Activated CD8-positive, alpha-beta T cell treated with anti-CD3 and anti-CD28 coated beads for 36 hours (primary cell): ENCODE data around the gene TAS2R38. TPM values are rescaled to one million over a fixed set of nuclear protein-coding genes. Genes with fewer than 3 reads are reported as not detected.

Experiments used
- ATAC-seq: fragments of 200-7000 bp; cut with Tn5 transposase; one replicate; pipeline ENCODE4 v1.10.0; 2021; ENCODE audit warnings: mild to moderate bottlenecking, moderate library complexity
- CTCF ChIA-PET: fragments of 350-600 bp; sonication (Branson Sonifier 250); formaldehyde crosslinking; loops from one replicate; lab custom pipeline; 2021; ENCODE audit warnings: antibody characterized with exemption; lab: Charles Lee
- POLR2A ChIA-PET: fragments of 350-600 bp; sonication (Branson Sonifier 250); formaldehyde crosslinking; loops from one replicate; lab custom pipeline; 2021; ENCODE audit warnings: antibody characterized with exemption; lab: Charles Lee
- DNase-seq: peaks from one replicate; pipeline ENCODE4 v3.0.0-alpha.2; 2020
- H3K27ac Mint-ChIP-seq: one replicate; pipeline ENCODE4 v1.8.0; 2021; ENCODE audit warnings: mild to moderate bottlenecking, mixed read lengths
- H3K27me3 Mint-ChIP-seq: one replicate; pipeline ENCODE4 v1.8.0; 2021; ENCODE audit warnings: mixed read lengths
- H3K36me3 Mint-ChIP-seq: one replicate; pipeline ENCODE4 v1.8.0; 2021; ENCODE audit warnings: low read depth, mixed read lengths
- H3K4me1 Mint-ChIP-seq: one replicate; pipeline ENCODE4 v1.8.0; 2021; ENCODE audit warnings: low read depth, mixed read lengths
- H3K4me3 Mint-ChIP-seq: one replicate; pipeline ENCODE4 v1.8.0; 2021; ENCODE audit warnings: mild to moderate bottlenecking, moderate library complexity, mixed read lengths
- H3K9me3 Mint-ChIP-seq: one replicate; pipeline ENCODE4 v1.8.0; 2021; ENCODE audit warnings: mixed read lengths
- intact Hi-C: fragments of 100-400 bp; cut with micrococcal nuclease; formaldehyde crosslinking; loops from one replicate; pipeline ENCODE4 v1.10.0; 2022
- total RNA-seq, 2 experiments: library from RNA; stranded (reverse); gene quantifications; one replicate each; pipeline ENCODE4 v1.2.3, GENCODE V29; 2021
- TF ChIP-seq, protein P1 (sequence below): fragments of 200-600 bp; IDR thresholded peaks from one replicate; pipeline ENCODE4 v1.8.0; 2022; ENCODE audit warnings: antibody characterized with exemption, mild to moderate bottlenecking

TAS2R38 gene
- total RNA-seq, 2 experiments from 2014 or later, result not detected

DNA sequence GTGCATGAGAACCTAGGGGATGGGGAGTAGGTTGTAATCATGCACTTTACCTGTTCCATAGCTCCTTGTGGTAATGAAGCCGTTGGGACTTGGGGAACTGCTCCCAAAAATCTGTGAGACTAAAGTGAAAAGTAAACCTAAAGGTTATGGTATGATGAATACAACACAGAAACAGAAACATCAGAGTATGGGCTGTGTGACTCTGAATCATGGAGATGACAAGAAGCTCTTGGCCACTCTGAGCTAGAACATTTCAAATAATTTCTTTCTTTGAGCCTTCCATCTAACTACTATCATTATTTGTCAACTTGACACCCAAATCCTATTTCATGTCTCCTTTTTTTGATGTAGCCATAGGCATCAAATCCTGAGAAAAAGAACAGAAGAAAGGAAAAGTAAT lies 29.7 kb downstream of the TAS2R38 start:
- no peak for ATAC-seq
- no peak for DNase-seq
- Mint-ChIP-seq H3K27ac (no peak overlapping the region), H3K4me3 (no peak overlapping the region), H3K36me3 (no peaks in the 10 kb centered on the region), H3K9me3 (peaks cover 23% of the 10 kb centered on the region), H3K27me3 (peaks cover 1% of the 10 kb centered on the region), H3K4me1 (peaks cover 3% of the 10 kb centered on the region)
- ChIA-PET CTCF (no interaction called here), POLR2A (interaction anchor here (0.7 kb wide), 1 partner anchor 1007 kb away, joined by 3 read pairs; no protein-coding TSS in a partner anchor)
- intact Hi-C loops, result no loop called here
- TF ChIP-seq, protein P1, sequence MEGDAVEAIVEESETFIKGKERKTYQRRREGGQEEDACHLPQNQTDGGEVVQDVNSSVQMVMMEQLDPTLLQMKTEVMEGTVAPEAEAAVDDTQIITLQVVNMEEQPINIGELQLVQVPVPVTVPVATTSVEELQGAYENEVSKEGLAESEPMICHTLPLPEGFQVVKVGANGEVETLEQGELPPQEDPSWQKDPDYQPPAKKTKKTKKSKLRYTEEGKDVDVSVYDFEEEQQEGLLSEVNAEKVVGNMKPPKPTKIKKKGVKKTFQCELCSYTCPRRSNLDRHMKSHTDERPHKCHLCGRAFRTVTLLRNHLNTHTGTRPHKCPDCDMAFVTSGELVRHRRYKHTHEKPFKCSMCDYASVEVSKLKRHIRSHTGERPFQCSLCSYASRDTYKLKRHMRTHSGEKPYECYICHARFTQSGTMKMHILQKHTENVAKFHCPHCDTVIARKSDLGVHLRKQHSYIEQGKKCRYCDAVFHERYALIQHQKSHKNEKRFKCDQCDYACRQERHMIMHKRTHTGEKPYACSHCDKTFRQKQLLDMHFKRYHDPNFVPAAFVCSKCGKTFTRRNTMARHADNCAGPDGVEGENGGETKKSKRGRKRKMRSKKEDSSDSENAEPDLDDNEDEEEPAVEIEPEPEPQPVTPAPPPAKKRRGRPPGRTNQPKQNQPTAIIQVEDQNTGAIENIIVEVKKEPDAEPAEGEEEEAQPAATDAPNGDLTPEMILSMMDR, result no peak

DNA sequence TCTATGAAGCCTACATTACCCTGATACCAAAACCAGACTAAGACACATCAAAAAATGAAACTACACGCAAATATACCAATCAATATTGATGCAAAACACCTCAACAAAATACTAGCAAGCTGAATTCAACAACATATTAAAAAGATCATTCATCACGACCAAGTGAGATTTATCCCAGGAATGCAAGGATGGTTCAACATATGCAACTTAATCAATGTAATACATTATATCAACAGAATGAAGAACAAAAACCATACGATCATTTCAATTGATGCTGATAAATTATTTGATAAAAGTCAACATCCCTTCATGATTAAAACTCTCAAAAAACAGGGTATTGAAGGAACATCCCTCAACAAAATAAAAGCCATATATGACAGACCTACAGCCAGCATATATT lies 32.5 kb downstream of the TAS2R38 start:
- TF ChIP-seq, protein P1, result no peak

DNA sequence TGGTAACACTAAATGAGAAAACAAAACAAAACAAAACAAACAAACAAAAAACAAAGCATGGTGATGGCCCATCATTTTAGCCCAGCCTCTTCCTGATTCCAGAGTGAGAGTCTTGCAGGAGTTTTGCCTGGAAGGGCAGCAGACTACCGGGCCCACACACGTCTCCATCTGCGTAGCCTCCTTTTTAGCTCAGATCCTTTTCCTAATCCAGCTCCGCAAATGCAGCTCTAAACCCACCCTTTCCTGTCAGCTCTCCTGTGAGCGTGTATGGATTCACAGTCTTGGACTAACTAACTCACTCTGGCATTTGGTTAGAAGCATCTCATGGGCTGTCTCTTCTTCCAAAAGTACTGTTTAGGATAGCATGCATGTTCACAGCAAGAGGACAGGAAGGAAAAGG lies 43.4 kb downstream of the TAS2R38 start:
- POLR2A ChIA-PET, result no interaction called here
- DNase-seq (no peak), ATAC-seq (no peak)
- H3K9me3 Mint-ChIP-seq, result peaks cover 4% of the 10 kb centered on the region
- intact Hi-C loops, result no loop called here
- H3K4me3 Mint-ChIP-seq, result no peak overlapping the region
- H3K27ac Mint-ChIP-seq, result no peak overlapping the region
- peaks cover 4% of the 10 kb centered on the region for H3K27me3 Mint-ChIP-seq
- H3K36me3 Mint-ChIP-seq, result no peaks in the 10 kb centered on the region
- H3K4me1 Mint-ChIP-seq, result no peaks in the 10 kb centered on the region
- CTCF ChIA-PET, result no interaction called here
- TF ChIP-seq, protein P1, result no peak

More for the DNA sequence above, 32.5 kb downstream of the TAS2R38 start:
- ChIA-PET POLR2A (no interaction called here), CTCF (no interaction called here)
- Mint-ChIP-seq H3K4me3 (no peak overlapping the region), H3K4me1 (peaks cover 3% of the 10 kb centered on the region), H3K27ac (no peak overlapping the region), H3K9me3 (peaks cover 25% of the 10 kb centered on the region), H3K36me3 (no peaks in the 10 kb centered on the region), H3K27me3 (peaks cover 3% of the 10 kb centered on the region)
- DNase-seq, result no peak
- ATAC-seq, result no peak
- intact Hi-C loops, result no loop called here

DNA sequence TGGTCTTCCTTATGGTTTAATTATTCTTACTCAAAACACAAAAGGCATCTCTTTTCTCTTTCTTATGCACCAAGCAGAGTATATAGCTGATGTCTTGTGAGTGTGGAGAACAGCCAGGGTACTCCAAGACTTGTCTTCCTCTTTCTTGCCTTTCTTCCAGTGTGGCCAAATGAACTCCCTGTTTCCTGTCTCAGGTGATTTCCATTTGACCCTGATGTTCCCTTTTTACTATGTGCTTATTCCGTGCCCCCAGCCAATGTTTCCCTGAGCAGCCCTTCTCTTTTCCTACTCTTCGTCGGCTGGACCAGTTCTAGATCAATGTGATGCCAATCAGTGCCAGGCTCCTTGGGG lies 44.8 kb downstream of the TAS2R38 start:
- Mint-ChIP-seq H3K27me3 (no peaks in the 10 kb centered on the region), H3K36me3 (no peaks in the 10 kb centered on the region), H3K9me3 (peaks cover 4% of the 10 kb centered on the region), H3K4me1 (no peaks in the 10 kb centered on the region), H3K27ac (no peak overlapping the region), H3K4me3 (no peak overlapping the region)
- intact Hi-C loops, result no loop called here
- TF ChIP-seq, protein P1, result no peak
- DNase-seq (no peak), ATAC-seq (no peak)
- CTCF ChIA-PET, result no interaction called here
- POLR2A ChIA-PET, result no interaction called here

DNA sequence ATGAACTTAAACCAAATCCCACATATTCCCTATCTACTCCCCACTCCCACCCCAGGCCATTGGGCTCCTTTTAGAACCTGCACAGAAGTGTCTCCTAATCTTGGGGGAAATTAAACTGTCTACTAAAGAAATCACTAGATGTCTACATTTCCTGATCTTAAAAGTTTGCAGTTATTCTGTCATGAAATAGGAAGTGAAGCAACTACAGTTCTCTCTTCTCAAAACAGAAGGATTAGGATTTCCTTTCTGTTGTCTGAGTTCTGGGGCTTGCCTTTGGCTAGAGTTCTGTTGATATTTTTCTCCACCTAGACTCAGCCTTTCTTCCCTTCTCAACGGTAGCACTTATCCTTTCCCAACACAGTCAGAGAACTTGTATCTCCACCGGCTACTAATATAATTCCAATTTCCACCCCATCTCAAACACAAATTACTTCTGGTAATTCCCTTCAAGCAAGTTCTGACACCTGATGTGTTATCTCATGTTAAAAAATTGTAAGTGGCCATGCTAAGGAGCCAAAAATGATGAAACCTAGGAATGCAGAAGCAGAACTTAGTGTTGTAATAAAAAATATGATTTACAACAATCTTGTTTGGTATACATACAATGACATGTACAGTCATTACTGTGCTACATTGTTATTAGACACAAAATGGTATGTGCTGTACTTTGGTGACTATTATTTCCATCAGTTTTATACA lies 45.3 kb downstream of the TAS2R38 start:
- H3K36me3 Mint-ChIP-seq, result no peaks in the 10 kb centered on the region
- POLR2A ChIA-PET, result no interaction called here
- no peak overlapping the region for H3K4me3 Mint-ChIP-seq
- no peaks in the 10 kb centered on the region for H3K4me1 Mint-ChIP-seq
- TF ChIP-seq, protein P1, result no peak
- ATAC-seq (no peak), DNase-seq (no peak)
- H3K27me3 Mint-ChIP-seq, result no peaks in the 10 kb centered on the region
- CTCF ChIA-PET, result no interaction called here
- intact Hi-C loops, result no loop called here
- H3K9me3 Mint-ChIP-seq, result peaks cover 4% of the 10 kb centered on the region
- no peak overlapping the region for H3K27ac Mint-ChIP-seq

Other genes with a start within 250 kb of the TAS2R38 start
- gene SSBP1, start 235.4 kb downstream of the TAS2R38 start, total RNA-seq, result 100 to 1,000 TPM; 247 to 249 TPM
- 1 to 10 TPM in 1 of 2 experiments, under 1 TPM in 1; 0.94 to 1.0 TPM for gene TAS2R3, start 209.7 kb downstream of the TAS2R38 start, total RNA-seq
- under 1 TPM; 0.43 to 0.54 TPM for gene TAS2R4, start 197.1 kb downstream of the TAS2R38 start, total RNA-seq
- 1 to 10 TPM in 1 of 2 experiments, under 1 TPM in 1; 0.83 to 1.8 TPM for gene TAS2R5, start 183.6 kb downstream of the TAS2R38 start, total RNA-seq
- gene PRSS37, start 132.3 kb downstream of the TAS2R38 start, total RNA-seq, result not detected
- not detected for gene OR9A4, start 57.4 kb downstream of the TAS2R38 start, total RNA-seq
- gene CLEC5A, start 26.8 kb downstream of the TAS2R38 start, total RNA-seq, result not detected
- gene MGAM, start 22.1 kb upstream of the TAS2R38 start, total RNA-seq, result under 1 TPM in 1 of 2 experiments, not detected in 1; 0.20 TPM
- not detected for gene MGAM2, start 137.9 kb upstream of the TAS2R38 start, total RNA-seq